GM18502 (cell line): ENCODE measurements around the gene EFS.

ENCODE experiments used
- ATAC-seq: cut with Tn5 transposase; IDR thresholded peaks from one replicate; pipeline ENCODE4 v1.9.1; 2021; ENCODE audit warnings: mild to moderate bottlenecking; ENCODE audit not compliant: unreplicated experiment, poor library complexity

Gene EFS

DNA sequence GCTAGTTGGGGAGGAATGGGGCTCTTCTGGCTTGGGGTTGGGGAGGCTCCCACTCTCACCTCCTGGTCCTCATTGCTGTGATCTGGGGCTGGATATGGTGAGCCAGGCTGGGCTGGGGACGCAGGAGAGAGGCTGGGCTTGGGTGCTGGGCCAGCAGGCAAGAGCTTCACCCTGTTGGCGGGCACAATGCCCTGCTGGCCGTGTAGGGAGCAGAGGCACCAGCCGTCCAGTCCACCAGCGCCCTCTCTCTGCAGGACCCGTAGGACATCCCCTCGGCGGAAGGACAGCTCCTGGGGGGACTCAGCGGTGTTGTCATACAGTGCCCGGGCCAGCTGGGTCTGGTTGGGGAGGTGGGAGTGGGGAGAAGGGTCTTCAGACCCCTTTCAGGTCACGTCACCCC lies 4.5 kb downstream of the EFS start:
- ATAC-seq: no peak

DNA sequence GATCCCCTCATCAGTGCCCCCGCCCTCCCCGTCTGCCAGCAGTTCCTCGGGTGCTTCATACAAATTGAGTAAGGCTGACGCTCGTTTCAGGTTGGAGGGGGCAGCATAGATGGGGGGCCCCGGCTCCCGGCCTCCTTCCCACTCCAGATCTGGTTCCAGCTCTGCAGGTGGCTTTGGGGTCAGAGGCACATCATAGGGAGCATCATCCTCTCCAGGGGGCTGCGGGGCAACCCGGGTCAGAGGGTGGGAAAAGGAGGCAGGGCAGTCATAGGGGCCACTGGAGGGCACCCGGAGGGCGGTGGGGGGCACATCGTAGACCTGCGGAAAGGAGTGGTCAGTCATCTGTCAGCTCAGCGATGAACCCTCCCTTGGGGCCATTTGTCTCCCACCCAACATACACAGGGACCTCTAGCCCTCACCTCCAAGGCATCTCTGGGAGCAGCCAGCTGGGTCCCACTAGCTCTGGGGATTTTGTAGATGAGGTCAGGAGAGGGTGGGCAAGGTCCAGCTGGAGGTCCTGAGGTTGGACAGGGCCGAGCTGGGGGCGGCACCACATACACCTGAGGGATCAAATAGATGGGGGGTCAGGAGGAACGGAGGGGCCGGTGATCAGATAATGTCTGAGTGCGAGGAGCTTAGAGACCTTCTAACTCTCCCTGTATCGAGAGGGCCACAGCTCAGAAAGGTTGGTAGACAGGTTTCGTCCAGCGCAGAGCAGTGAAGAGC lies 5.1 kb downstream of the EFS start:
- no peak for ATAC-seq

DNA sequence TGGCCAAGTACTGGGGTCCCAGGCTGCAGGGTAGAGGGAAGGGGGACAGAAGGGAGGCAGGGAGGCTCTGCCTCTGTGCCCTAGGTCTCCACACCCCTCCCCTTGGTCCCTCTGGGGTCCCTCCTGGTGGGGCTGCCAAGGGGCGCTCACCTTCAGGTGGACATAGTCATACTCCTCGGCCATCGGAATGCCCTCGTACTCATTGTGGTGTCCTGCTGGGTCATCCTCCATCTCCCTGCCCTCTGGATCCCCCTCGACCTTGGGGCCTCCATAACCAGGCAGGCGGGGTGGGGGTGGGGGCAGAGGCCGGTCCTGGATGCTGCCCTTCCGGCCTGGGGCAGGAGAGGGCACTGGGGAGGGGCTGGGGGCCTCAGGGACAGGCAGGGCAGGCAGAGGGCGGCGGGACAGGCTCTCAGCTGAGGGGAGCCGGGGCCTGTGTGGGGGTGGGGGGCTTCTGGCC lies 5.8 kb downstream of the EFS start:
- ATAC-seq: no peak

DNA sequence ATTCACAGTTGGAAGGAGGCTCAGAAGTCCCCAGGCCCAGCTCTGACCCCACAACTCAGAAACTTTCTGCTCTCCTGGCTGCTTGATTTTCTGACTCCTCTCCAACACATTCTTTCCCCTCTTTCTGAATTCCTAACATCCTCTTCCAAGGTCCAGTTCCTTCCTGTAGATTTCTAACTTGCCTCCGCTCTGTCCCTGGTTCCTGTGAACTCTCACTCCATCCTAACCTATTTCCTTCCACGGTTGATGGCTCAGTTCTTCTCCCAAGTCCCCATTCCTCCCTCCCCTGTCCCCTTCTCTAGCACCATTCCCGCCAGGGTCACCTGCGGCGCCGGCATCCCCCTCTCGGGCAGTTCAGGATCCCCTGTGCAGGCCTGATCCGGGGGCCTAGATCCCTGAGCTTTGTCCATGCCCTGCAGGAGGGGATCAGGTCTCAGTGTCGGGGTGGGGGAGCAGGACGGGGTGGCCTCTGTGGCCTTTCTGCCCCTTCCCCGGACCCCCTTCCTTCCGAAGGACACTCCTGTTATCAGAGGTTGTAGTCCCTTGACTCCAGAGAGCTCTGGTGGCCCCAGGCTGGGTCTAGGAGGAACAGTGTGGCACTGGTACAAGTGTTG lies 6.3 kb downstream of the EFS start:
- no peak for ATAC-seq

DNA sequence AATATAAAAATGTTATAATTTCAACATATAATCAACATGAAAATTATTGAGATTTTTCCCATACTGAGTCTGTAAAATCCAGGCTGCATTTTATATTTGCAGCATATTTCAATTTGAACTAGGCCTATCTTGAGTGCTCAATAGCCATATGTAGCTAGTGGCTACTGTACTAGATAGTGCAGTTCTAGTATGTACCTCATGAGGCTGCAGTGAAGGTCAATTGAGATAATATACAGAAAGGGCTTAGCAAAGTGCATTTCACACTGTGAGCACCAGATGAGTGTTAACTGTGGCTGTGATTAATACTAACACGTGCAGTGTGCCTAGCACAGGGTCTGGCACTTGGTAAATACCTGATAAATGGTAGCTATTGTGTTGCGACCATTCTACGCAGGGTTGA lies 6.9 kb downstream of the EFS start:
- no peak for ATAC-seq

DNA sequence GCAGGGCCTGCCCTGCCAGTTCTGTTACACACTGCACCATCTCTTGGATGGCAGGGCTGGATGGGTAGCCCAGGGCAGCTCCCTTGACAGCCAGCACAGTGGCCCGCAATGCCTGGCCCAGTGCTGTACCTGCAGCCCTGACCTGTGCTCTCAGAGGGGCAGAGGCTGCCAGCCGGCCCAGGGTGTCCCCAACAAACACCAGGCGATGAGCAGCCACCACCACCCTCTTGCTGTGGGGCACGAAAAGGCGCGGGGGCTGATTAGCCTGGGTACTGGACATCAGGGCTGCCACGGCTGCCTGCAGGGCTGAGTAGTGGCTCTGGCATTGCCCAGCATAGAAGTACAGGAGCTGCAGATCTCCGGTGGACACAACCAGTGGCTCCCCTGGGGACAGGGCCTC lies 7.7 kb downstream of the EFS start:
- ATAC-seq: no peak

DNA sequence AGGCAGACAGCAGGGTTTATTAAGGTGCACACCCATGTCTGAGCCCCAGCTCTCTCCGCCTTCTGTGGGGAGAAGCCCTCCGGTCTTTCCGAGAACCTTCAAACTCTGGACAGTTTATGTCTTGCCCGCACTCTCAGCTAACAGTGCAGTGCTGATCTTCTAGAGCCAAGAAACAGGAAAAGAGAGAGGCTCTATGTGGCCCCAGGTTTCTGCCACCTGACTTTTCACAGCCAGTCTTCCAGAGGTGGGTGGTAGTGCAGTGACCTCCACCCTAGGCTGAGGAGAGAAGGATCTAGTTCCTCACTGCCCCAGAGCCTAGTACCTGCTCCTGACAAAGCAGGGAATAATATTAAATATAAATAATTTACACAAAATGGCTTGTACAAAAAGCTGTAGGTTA lies 8.3 kb downstream of the EFS start:
- ATAC-seq: no peak

DNA sequence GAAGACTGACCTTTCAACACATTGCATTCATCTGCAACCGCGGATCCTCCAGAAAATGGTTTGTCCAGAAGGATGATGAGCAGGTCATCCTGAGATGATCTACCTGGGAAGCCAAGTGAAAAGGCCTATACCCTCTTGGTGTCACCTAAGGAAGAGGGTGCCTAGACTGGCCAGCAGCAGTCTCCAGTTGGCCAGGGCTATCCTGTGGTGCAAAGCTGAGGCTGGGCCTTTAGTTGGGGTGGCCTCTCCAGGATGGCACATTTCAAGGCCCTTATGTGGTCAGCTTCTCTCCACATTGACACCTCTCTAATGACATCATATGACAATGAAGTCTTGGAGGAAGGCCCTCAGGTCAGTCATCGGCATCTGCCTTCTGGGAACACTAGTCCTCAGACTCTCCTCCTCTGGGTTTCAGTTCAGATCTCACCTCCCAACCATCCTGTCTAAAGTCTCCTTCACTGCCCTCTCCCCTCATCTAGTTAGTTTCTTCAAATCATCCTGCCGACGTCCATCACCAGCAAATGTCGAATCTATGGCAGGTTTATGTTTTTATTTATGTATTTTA lies 9.0 kb downstream of the EFS start:
- ATAC-seq: no peak

DNA sequence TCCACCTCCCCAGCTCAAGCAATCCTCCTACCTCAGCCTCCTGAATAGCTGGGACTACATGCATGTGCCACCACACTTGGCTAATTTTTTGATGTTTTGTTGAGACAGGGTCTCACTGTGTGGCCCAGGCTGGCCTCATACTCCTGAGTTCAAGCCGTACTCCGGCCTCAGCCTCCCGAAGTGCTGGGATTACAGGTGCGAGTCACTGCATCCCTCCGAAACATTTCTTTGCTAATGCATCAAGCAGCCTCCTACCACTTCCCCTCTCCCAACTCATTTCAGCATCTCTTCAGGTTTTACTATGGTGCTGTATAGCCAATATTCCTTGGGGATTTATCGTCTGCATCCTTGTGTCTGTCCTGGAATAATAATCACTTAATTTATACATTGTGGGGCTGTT lies 10.0 kb downstream of the EFS start:
- ATAC-seq: no peak

DNA sequence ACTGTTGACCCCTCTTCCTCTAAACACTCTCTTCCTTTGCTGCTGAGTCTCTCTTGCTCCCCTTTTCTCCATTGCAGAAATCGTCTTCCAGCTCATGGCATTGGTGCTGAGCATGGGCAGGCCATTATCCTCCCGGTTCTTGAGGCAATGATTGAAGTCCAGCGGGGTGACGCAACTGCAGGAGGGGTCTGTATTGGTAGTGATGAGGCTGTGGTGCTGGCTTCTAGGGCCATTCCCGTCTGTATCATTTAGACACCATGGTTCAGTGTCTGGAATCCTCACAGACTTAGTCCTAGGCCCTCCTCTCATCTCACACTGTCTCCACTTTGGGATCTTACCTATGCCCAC lies 11.6 kb downstream of the EFS start:
- no peak for ATAC-seq

DNA sequence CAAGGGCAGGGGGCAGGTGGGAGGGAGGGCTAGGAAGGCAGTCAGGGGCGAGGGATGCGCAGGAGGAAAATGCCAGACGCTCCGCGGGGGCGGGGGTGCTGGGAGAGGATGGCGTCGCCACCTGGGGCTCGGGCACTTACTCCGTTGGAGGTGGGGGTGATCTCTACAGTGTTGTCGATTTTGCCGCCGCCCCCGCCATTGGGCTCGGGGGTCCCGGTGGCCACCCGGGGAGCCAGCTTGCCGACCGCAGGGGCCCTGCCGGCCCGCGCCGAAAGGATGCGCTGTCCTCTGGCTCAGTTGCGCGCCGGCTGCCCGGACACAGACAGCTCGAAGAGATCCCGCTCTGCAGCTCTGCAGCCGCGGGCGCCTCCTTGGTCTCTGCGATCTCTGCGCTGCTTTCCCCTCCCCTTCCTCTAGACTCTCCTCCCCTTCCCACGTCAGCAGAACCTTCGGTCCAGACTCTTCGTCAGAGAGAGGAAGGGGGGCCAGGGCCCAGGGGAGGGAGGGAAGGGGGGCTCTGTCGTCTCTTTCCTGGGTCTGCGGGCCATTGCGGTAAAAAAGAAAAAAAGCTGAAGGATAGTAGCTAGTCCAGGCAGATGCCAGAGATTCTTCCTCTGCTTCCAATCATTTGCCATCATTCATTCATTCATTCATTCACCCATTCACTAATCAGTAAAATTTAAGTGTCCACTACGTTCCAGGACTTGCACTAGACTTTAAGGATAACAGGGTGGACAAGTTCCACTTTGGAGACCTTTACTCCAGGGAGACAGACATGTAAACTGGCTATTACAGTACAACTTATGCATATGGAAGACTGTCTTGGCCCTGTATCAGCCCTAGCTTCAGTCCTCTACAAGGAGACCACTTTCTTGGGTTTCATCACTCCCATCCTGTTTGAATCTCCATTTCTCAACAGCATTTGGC lies 12.2 kb downstream of the EFS start, which contains the start of gene SLC22A17:
TSS of gene SLC22A17 (minus strand) at position 382 of the 927 bp plus-strand sequence.
- no peak for ATAC-seq

DNA sequence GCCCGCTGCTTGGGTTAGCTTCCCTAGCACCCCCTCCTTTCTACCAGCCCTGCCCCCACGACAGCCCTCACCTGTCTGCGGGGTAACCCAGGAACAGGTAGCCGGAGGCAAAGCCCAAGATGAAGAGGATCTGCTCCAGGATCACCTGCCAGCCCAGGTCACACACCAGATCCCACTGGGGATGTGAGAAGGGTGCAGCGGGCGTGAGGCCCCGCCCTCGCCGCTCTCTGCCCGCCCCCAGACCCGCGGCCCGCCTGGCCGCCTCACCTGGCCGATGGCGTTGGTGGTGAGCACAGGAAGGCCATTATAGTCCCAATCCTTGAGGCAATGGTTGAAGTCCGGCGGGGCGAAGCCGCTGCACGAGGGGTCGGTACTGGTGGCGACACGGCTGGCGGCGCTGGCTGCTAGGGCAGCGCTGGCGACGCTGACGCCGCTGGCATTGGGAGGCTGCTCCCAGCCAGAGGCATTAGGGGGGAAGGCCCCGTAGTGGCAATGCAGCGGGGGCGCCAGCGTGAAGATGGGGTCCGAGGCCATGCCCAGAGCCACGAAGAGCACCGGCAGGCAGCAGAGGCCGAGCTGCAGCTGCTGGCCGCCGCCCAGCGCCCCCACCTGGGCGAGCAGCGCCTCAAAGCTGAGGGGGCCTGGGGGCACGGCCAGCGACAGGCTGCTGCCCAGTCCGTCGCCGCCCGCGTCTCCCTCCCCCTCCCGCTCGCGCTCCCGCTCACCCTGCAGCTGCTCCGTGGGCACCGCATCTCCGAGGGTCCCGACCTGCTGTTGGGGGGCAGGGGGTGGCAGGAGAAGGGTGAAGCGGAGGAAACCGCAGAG lies 13.1 kb downstream of the EFS start:
- no peak for ATAC-seq

DNA sequence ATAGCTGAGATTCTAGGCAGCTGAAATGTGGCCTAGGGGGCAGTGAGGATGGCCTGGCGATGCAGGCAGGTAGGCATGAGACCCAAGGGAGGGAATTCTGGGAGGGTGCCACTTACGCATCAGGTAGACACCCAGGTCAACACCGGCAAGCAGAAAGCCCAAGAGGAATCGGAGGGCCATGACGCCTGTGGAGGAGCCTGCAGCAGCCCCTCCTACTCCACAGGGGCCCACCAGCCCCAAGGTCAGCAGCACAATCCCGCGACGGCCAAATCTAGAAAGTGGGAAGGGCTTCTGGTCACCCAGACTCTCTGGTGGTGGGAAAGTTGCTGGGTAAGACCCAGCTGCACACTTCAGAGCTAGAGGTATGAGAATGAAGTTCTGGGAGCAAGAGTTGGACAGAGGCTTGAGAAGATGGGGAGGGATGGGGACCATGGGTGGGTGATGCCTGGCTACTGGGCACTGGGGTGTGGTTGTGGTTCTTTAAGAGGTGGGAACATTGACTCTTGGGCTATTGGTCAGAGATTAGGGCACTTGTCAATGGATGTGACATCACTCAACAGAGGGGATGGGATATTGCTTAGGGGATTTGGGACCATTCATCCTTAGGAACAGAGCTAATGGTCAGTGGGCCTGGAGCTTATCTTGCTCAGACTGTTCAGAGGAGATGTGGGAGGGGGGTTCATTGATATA lies 15.7 kb downstream of the EFS start:
- no peak for ATAC-seq

DNA sequence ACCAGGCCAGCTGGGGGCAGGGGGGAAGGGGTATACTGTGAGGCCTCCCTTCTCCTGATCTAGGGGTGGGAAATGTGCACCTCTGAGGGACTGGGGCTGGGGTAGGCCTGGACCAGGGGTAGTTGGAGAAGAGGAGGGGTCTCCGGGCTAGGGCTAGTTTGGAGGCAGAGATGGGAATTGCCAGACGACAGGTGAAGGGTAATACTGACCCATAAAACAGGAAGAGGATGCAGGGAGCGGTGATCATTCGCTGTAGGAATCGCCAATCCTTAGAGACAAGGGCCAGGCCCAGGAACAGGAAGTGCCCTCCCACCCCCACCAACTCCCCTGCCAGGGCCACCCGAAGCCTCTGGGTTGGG lies 16.7 kb downstream of the EFS start:
- ATAC-seq: no peak

DNA sequence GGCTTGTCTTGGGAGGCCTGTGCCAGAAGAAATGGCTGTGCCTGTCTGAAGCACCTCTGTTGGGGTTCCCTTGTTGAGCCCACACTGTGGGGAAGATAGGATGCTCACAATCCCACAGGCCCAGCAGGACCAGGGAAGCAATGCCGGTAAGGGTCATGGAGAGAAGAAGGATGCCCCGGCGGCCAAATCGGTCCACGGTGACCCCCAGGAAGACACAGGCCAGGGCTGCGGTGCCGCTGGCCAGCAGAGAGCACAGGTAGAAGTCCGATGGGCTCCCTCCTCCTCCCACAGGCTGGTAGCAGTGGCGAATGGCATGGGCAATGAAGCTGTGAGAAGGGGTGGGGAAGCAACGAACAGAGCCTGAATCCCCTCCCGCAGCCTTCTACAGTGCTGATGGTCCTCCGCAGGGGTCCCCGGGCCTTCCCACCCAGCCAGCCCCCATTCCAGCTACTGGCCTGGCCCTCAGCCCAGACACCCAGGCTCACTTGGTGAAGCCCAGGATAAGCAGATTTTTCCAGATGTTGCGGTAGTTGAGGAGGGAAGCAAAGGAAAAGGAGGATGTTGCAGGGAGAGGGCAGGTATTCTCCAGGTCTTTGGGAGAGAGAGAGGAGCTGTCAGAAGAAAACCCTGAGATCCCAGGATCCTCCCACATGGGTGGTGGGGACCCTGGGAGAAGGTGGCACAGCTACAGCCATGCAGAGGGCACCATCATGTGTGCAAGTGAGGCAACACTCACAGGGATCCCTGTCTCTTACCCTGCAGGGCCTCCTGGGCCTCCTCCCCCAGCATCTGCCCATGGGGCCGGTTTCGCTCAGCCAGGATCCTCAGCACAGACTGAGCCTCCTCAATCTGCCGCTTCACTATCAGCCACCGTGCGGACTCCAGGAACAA lies 17.3 kb downstream of the EFS start:
- no peak for ATAC-seq

DNA sequence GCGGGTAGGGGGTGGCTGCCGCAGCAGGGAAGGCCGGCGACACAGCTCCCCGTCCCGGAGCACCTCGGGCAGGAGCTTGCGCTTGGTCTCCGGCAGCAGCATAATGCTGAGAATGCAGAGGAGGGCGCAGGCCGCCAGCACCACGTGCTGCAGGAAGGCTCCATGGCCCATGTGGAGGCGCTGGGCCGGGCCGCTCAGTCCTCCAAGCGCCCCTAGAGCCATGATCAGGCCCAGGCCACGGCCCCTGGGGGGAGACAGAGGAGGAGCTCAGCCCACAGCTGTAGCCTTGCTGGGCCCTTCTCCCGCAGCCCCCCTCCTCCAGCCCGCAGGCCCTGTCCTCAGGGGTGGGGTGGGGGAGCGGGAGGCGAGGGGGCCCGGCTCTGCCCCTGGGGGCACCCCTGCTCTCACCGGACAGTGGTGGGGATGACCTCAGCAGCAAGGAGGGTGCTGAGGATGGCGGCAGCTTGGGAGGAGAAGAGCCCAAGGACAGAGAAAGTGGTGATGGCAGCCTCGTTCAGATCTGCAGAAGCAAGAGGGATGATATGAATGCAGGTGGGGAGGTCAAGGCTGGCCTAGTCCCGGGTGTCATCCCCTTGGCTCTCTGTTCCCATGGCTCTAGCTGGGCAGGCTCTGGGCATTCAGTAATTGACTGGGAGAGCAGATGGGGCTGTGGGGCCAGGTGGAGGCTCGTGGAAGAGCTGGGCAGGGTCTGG lies 18.1 kb downstream of the EFS start:
- ATAC-seq: no peak

DNA sequence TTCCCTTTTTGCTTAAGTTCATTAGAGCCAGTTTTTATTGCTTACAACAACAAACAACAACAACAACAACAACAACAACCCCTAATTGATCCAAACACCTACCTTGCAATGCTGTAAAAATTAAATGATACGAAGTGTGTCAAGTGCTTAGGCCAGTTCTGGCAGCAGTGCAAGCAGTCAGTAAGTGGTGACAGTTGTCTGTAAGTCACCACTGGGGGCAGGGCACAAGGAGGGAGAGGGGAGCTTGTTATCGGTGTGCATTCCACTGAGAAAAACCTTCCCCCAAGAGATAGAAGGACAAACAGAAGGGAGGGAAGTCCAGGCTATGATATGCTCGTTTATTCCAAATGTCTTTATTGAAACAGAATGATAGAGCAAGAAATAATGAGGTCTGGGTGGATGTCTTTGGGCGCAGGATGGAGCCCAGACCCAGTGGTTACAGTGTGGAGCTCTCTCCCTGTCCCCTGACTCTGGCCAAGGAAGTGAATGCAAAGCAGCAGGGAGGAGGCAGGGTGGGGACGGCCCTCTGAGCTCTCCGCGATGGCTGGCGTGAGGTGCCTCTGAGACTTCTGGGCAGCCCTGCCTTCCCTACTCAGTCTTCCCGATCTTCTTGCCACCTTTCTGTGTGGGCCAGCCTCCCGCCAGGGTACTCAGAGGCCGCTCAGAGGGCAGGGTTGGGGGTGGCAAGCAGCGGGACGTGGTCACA lies 18.8 kb downstream of the EFS start:
- no peak for ATAC-seq
